Measurements from ENCODE around the gene ANAPC4.

Gene ANAPC4

GRCh38 chr4:25437926-25438325 lies 60.9 kb downstream of the ANAPC4 start:
- no peak for DNase-seq (ENCODE audit: low read depth in 2 of 2)

GRCh38 chr4:25439918-25440477 lies 62.9 kb downstream of the ANAPC4 start:
- DNase-seq (ENCODE audit: low read depth in 2 of 2) = peak; percentile 3 to 8

- no peak for DNase-seq (ENCODE audit: low read depth in 2 of 2)
Measured at GRCh38 chr4:25440478-25441030, 63.5 kb downstream of the ANAPC4 start.

- no peak for DNase-seq (ENCODE audit: low read depth in 2 of 2)
Measured at GRCh38 chr4:25441519-25442117, 64.6 kb downstream of the ANAPC4 start.

GRCh38 chr4:25442863-25443307 lies 65.8 kb downstream of the ANAPC4 start:
- DNase-seq (ENCODE audit: low read depth in 2 of 2) = no peak

- no peak for DNase-seq (ENCODE audit: low read depth in 2 of 2)
Measured at GRCh38 chr4:25443851-25444250, 66.8 kb downstream of the ANAPC4 start.

- no peak for DNase-seq (ENCODE audit: low read depth in 2 of 2)
Measured at GRCh38 chr4:25446611-25447010, 69.5 kb downstream of the ANAPC4 start.

GRCh38 chr4:25448379-25449109 lies 71.5 kb downstream of the ANAPC4 start:
- no peak for DNase-seq (ENCODE audit: low read depth in 2 of 2)

GRCh38 chr4:25449270-25449669 lies 72.2 kb downstream of the ANAPC4 start:
- DNase-seq (ENCODE audit: low read depth in 2 of 2) = no peak

GRCh38 chr4:25449688-25450087 lies 72.6 kb downstream of the ANAPC4 start:
- no peak for DNase-seq (ENCODE audit: low read depth in 2 of 2)

- no peak for DNase-seq (ENCODE audit: low read depth in 2 of 2)
Measured at GRCh38 chr4:25450491-25450901, 73.4 kb downstream of the ANAPC4 start.

GRCh38 chr4:25451676-25452075 lies 74.6 kb downstream of the ANAPC4 start:
- DNase-seq (ENCODE audit: low read depth in 2 of 2) = no peak

- no peak for DNase-seq (ENCODE audit: low read depth in 2 of 2)
Measured at GRCh38 chr4:25452081-25452480, 75.0 kb downstream of the ANAPC4 start.

GRCh38 chr4:25454476-25454875 lies 77.4 kb downstream of the ANAPC4 start:
- DNase-seq (ENCODE audit: low read depth in 2 of 2) = no peak

GRCh38 chr4:25457053-25457715 lies 80.1 kb downstream of the ANAPC4 start:
- DNase-seq (ENCODE audit: low read depth in 2 of 2) = no peak

- DNase-seq (ENCODE audit: low read depth in 2 of 2) = no peak
Measured at GRCh38 chr4:25466966-25467697, 90.1 kb downstream of the ANAPC4 start.

GRCh38 chr4:25467843-25468242 lies 90.8 kb downstream of the ANAPC4 start:
- DNase-seq (ENCODE audit: low read depth in 2 of 2) = no peak
